Measurements from ENCODE around the gene CAPS2.

GRCh38 chr12:75227132-75227531 lies 103.0 kb downstream of the CAPS2 start:
- no peak for TF ChIP-seq POLR2A (IDR thresholded peaks at IDR 0.05; ENCODE audit: low read length)
- no peak for TF ChIP-seq GATA1 (IDR thresholded peaks at IDR 0.05; ENCODE audit: low read depth, low read length)
